Neural cell (in vitro differentiated cells): ENCODE data around the gene FAM53B.

Experiments
- EP300 ChIP-seq: fragments of 450-650 bp; conservative IDR thresholded peaks from 2 replicates; pipeline ENCODE4 v1.6.1; 2014; ENCODE audit warnings: antibody characterized with exemption, mild to moderate bottlenecking, moderate library complexity; ENCODE audit not compliant: poor library complexity, severe bottlenecking
- TF ChIP-seq, protein P1 (sequence below): fragments of 450-650 bp; IDR thresholded peaks from 2 replicates; pipeline ENCODE4 v1.5.1; 2014; ENCODE audit warnings: antibody characterized with exemption, mild to moderate bottlenecking, moderate library complexity; ENCODE audit not compliant: poor library complexity, severe bottlenecking

DNA sequence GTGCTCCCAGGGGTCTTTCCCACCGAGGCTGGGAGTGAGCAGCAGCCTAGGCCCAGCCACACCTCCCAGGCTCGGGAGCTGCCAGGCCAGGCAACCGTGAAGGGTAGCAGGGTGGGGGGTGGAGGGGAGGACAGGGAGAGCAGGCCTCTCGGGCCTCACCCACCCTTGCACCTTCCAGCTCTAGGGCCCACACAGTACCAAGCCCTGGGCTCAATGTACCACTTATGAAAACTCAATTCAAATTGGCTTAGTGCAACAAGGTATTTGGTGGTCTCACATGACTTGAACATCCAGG is 127.4 kb downstream of the FAM53B start:
- TF ChIP-seq EP300 = no peak
- TF ChIP-seq, protein P1, sequence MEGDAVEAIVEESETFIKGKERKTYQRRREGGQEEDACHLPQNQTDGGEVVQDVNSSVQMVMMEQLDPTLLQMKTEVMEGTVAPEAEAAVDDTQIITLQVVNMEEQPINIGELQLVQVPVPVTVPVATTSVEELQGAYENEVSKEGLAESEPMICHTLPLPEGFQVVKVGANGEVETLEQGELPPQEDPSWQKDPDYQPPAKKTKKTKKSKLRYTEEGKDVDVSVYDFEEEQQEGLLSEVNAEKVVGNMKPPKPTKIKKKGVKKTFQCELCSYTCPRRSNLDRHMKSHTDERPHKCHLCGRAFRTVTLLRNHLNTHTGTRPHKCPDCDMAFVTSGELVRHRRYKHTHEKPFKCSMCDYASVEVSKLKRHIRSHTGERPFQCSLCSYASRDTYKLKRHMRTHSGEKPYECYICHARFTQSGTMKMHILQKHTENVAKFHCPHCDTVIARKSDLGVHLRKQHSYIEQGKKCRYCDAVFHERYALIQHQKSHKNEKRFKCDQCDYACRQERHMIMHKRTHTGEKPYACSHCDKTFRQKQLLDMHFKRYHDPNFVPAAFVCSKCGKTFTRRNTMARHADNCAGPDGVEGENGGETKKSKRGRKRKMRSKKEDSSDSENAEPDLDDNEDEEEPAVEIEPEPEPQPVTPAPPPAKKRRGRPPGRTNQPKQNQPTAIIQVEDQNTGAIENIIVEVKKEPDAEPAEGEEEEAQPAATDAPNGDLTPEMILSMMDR = no peak
